WERI-Rb-1 (cell line): ENCODE measurements around the gene CUL4A.

Experiments used
- DNase-seq: peaks from one replicate; pipeline ENCODE4 v3.0.0-alpha.2; 2020
- H3K27ac ChIP-seq: fragments of 250-450 bp; sonication (Bioruptor Pico); 2 replicates; pipeline ENCODE4 v1.5.1; 2020; ENCODE audit warnings: mild to moderate bottlenecking, moderate library complexity
- H3K27me3 ChIP-seq: fragments of 250-450 bp; sonication (Bioruptor Pico); 2 replicates; pipeline ENCODE4 v1.5.1; 2021; ENCODE audit warnings: mild to moderate bottlenecking, low read depth, moderate library complexity; ENCODE audit not compliant: insufficient read depth, severe bottlenecking
- H3K36me3 ChIP-seq: fragments of 250-450 bp; sonication (Bioruptor Pico); 2 replicates; pipeline ENCODE4 v1.5.1; 2020; ENCODE audit warnings: mild to moderate bottlenecking, moderate library complexity
- H3K4me3 ChIP-seq: 2 replicates; pipeline ENCODE4 v1.5.1; 2011; ENCODE audit warnings: low read depth, mild to moderate bottlenecking, control low read depth, low read length
- H3K9me3 ChIP-seq: fragments of 250-450 bp; sonication (Bioruptor Pico); 2 replicates; pipeline ENCODE4 v1.5.1; 2021; ENCODE audit warnings: mild to moderate bottlenecking, moderate library complexity; ENCODE audit not compliant: severe bottlenecking
- TF ChIP-seq, protein P1 (sequence below): IDR thresholded peaks from 2 replicates; pipeline ENCODE4 v1.5.1; 2011; ENCODE audit warnings: low read depth, mild to moderate bottlenecking, control low read depth, inconsistent platforms, low read length

The CUL4A gene

DNA sequence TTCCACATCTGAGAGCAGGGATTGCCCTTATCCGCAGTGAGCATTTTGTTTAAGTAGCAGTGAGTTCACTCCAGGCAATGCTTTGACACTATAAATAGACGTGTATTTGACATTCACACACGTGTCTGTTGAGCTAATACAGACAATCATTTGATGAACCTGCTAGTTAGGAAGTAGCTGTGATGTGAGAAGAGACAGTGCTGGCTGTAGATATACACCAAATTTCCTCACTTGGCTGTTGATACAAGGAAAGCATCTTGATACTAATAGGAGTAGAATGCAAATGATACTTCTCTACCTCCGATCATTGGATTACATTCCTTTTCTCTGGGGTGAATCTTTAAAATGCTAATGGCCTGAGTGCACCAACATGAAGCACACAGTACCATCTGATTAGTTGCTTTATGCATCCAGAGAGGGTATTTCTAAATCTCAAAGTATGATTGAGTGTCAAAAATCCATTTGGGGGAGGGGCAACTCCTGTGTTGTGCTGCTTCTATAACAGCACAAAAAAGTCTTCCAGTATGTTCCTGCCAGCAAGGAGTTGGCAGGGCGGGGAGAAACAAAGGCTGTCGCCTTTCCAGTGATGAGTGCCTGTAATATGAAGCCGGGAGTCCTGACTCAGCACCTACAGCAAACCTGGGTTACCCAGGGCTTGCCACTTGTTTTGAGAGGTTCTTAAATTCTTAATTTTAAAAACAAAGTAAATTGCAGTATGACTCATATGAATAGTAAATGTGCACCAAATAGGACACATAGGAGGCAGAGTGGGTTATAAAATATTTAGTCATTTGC lies 7.0 kb downstream of the CUL4A start:
- no peak overlapping the region for H3K4me3 ChIP-seq
- no peaks in the 10 kb centered on the region for H3K9me3 ChIP-seq
- H3K27me3 ChIP-seq: no peaks in the 10 kb centered on the region
- DNase-seq: no peak
- peaks cover 59% of the 10 kb centered on the region for H3K36me3 ChIP-seq
- H3K27ac ChIP-seq: no peak overlapping the region
- TF ChIP-seq, protein P1, sequence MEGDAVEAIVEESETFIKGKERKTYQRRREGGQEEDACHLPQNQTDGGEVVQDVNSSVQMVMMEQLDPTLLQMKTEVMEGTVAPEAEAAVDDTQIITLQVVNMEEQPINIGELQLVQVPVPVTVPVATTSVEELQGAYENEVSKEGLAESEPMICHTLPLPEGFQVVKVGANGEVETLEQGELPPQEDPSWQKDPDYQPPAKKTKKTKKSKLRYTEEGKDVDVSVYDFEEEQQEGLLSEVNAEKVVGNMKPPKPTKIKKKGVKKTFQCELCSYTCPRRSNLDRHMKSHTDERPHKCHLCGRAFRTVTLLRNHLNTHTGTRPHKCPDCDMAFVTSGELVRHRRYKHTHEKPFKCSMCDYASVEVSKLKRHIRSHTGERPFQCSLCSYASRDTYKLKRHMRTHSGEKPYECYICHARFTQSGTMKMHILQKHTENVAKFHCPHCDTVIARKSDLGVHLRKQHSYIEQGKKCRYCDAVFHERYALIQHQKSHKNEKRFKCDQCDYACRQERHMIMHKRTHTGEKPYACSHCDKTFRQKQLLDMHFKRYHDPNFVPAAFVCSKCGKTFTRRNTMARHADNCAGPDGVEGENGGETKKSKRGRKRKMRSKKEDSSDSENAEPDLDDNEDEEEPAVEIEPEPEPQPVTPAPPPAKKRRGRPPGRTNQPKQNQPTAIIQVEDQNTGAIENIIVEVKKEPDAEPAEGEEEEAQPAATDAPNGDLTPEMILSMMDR: no peak

DNA sequence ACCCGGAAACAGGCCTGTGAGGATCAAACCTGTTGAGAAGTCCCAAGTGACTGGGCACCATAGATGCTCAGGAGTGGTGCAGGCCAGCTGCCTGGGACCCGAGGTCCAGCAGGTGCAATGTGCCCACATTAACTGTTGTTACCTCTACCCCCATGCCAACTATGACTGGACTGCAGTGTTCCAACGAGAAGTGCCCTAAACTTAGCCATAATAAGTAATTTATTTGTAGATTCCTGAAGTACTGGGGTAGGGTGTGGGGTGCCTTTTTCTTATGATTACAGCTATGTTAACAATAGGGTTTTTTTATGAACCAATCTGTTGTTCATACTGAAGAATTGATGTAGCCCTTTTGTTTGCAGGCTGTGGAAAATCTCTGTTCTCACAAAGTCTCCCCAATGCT lies 9.2 kb downstream of the CUL4A start:
- TF ChIP-seq, protein P1: no peak
- peaks cover 62% of the 10 kb centered on the region for H3K36me3 ChIP-seq
- no peak overlapping the region for H3K4me3 ChIP-seq
- H3K9me3 ChIP-seq: no peaks in the 10 kb centered on the region
- no peaks in the 10 kb centered on the region for H3K27me3 ChIP-seq
- DNase-seq: no peak
- H3K27ac ChIP-seq: no peak overlapping the region

DNA sequence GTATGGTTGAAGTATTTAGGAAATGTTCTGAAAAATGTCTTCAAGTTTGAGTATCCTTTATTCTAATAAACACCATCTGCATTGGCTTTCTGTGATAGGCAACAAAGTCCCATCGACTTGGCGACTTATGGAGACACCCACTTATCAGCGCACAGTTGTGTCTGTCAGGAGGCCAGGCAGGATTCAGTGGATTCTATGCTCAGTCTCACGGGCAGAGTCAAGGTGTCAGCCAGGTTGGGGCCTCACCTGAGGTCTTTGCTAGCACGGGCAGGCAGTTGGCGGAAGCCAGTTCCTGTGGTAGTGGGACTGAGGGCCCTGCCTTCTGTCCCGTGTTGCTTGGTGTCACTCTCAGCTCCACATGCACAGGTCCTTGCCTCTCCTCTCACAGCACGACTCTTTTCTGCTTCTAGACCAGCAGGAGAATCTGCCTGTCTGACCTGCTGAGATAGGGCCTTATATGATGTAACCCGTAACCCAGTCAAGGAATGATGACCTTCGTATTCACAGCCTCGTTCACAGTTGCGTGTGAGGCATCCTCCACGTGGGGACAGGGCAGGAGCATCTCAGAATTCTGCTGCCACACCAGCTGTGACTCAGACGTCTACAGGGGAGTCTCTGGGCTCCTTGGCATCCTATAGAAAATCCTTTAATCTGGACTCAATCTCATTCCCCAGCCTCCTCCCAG lies 10.0 kb downstream of the CUL4A start:
- no peak overlapping the region for H3K27ac ChIP-seq
- H3K36me3 ChIP-seq: peaks cover 65% of the 10 kb centered on the region
- no peaks in the 10 kb centered on the region for H3K27me3 ChIP-seq
- DNase-seq: peak; percentile 58
- TF ChIP-seq, protein P1: no peak
- H3K9me3 ChIP-seq: no peaks in the 10 kb centered on the region
- H3K4me3 ChIP-seq: no peak overlapping the region

DNA sequence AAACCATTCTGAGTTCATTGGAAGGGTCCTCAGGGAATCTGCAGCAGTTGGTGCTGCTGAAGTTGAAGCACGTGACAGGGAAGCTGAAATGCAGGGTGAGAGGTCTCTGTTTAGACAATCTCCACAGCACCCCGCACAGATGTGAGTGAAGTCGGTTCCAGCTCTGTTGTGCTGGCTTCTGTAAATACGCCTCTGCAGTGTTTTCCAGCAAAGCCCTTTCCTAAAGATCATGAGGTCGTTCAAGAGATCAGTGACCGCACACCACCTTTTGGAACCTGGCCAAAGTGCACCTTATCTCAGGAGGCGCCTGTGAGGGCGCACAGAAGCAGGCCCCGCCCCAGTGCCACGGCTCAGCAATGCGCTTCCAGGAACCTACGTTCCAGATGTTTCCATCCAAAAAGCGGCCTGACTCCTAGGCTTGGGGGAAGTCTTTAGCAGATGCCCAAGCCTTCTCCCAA lies 10.8 kb downstream of the CUL4A start:
- TF ChIP-seq, protein P1: no peak
- Histone ChIP-seq H3K4me3 (no peak overlapping the region), H3K27me3 (no peaks in the 10 kb centered on the region), H3K27ac (no peak overlapping the region), H3K9me3 (no peaks in the 10 kb centered on the region), H3K36me3 (peaks cover 73% of the 10 kb centered on the region)
- no peak for DNase-seq

DNA sequence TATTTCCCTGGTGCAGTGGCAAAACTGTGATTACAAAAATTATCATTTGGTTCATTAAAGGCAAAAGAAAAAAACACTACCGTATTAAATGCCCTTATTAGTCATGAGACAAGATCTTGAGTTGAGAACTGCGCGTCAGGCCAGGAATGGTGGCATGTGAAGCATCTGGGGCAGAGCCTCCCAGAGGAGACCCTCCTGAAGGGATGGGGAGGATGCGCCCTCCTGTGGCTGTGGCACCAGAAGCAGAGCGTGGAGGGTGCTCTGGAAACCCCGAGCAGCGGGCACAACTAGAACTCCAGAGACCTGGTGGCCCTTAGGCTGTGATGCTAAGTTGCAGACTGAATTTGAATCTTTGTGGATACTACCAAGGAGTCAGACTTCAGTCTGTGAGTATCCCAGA lies 11.5 kb downstream of the CUL4A start:
- TF ChIP-seq, protein P1: peak; percentile 59
- Histone ChIP-seq H3K27me3 (no peaks in the 10 kb centered on the region), H3K4me3 (no peak overlapping the region), H3K36me3 (peaks cover 80% of the 10 kb centered on the region), H3K9me3 (no peaks in the 10 kb centered on the region), H3K27ac (no peak overlapping the region)
- no peak for DNase-seq
